Adrenal gland (tissue), 12 donors: ENCODE data around the gene TMEM250. TPM values are rescaled to one million over a fixed set of nuclear protein-coding genes. Genes with fewer than 3 reads are reported as not detected.

Source experiments
- DNase-seq, 7 donors: peaks; one replicate each; pipeline ENCODE4 v3.0.0-alpha.2; 2019 to 2020
- H3K27ac ChIP-seq, 5 donors: fragments of 200-600 bp; sonication (generic) in 4 of 5; 1 replicate in 3 of 5; 2 replicates in 2 of 5; pipeline versions ENCODE4 v1.5.1 to v1.8.0; 2016 to 2020; ENCODE audit warnings: mild to moderate bottlenecking in 1 of 5
- H3K27me3 ChIP-seq: fragments of 200-600 bp; 2 replicates; pipeline ENCODE4 v1.8.0; 2021
- H3K36me3 ChIP-seq, 2 donors: fragments of 200-600 bp; replicated peaks in 1 of 2; 1 replicate in 1 of 2; 2 replicates in 1 of 2; pipeline versions ENCODE4 v1.5.1 to v1.8.0; 2018 to 2022
- H3K4me1 ChIP-seq, 2 donors: fragments of 200-600 bp; replicated peaks in 1 of 2; 1 replicate in 1 of 2; 2 replicates in 1 of 2; pipeline versions ENCODE4 v1.5.1 to v1.8.0; 2018 to 2021
- H3K4me3 ChIP-seq, 4 donors: fragments of 200-600 bp; sonication (generic) in 3 of 4; one replicate each; pipeline ENCODE4 v1.5.1; 2016 to 2018
- H3K9me3 ChIP-seq, 3 donors: fragments of 200-600 bp; sonication (generic) in 1 of 3; replicated peaks in 1 of 3; 1 replicate in 2 of 3; 2 replicates in 1 of 3; pipeline versions ENCODE4 v1.5.1 to v1.8.0; 2016 to 2021
- CTCF ChIP-seq, 6 experiments: fragments of 450-650 bp in 4 of 6; fragments of 200-600 bp in 2 of 6; sonication (generic) in 1 of 6; IDR thresholded peaks; 1 replicate in 5 of 6; 2 replicates in 1 of 6; pipeline versions ENCODE4 v1.5.1 to v1.8.0; 2016 to 2021; ENCODE audit warnings: antibody characterized with exemption in 6 of 6, mild to moderate bottlenecking in 2 of 6, moderate library complexity in 1 of 6
- POLR2A ChIP-seq, 2 donors: fragments of 450-650 bp; IDR thresholded peaks; one replicate each; pipeline ENCODE4 v1.6.1; 2017; ENCODE audit warnings: antibody characterized with exemption in 2 of 2, mild to moderate bottlenecking in 2 of 2, moderate library complexity in 1 of 2
- WGBS, 4 donors: extraction: QIAGEN DNeasy Blood & Tissue Kit in 2 of 4; methylation state at CpG; one replicate each; pipeline versions ENCODE4 v1.1.5 to v1.1.7; 2013 to 2017; 5-methylcytosine and 5-hydroxymethylcytosine counted together
- intact Hi-C, 2 donors: fragments of 100-400 bp; cut with DNase I; formaldehyde crosslinking; loops; one replicate each; pipeline versions ENCODE4 v1.14.1 to v1.15.0; 2022 to 2023
- polyA plus RNA-seq, 3 donors: library from polyadenylated mRNA; stranded (reverse); fragments of 200-250 nt in 2 of 3; fragments of 350-450 nt in 1 of 3; fragmentation: Illumina TruSeq in 1 of 3; extraction: RNeasy Lipid Tissue Mini Kit (QIAGEN cat#74804) in 1 of 3; gene quantifications; one replicate each; pipeline ENCODE4 v1.2.3, GENCODE V29; 2013 to 2014
- total RNA-seq, 9 donors: library from RNA; depleted of rRNA in 4 of 9; stranded (reverse); fragments of >200 nt in 4 of 9; fragments of 120-200 nt in 1 of 9; fragmentation: NEBNext Ultra II Directional in 1 of 9; extraction: Animal tissue kit (Norgen Biotek cat#: 25700) in 1 of 9; gene quantifications; one replicate each; pipeline versions ENCODE4 v1.1.0 to v1.2.4, GENCODE V29; 2013 to 2023
- donor health status: healthy with polysubstance abuse.
- donor health status: Bipolar disorder and iron deficiency.
- donor health status: DM: yes; HTN: yes; CAD: no.
- donor health status: DM: no; HTN: no; CAD: no.
- donor health status: DM: no; HTN: no; CAD: no.
- donor health status: DM: yes; HTN: yes; CAD: no.

TMEM250 gene
- total and polyA plus RNA-seq, 12 donors = 5.2 to 47.2 (median 28.0) TPM

GRCh38 chr9:136088481-136088938 lies 30.2 kb downstream of the TMEM250 start:
- Histone ChIP-seq H3K4me1 (peaks cover 10 to 72% of the 10 kb centered on the region in 2 donors), H3K27me3 (no peaks in the 10 kb centered on the region), H3K27ac (peak overlapping the region in 1 of 5 donors; percentile 42), H3K9me3 (no peaks in the 10 kb centered on the region), H3K4me3 (no peak overlapping the region), H3K36me3 (no peaks in the 10 kb centered on the region)
- WGBS, 4 donors = 59 to 78% (median 73%) methylated on average over 2 to 15 of the region's 15 CpGs
- DNase-seq = peak in 1 of 7 donors; percentile 7
- TF ChIP-seq CTCF (IDR thresholded peaks at IDR 0.05) (no peak), POLR2A (IDR thresholded peaks at IDR 0.05) (no peak)
- intact Hi-C loops = no loop called here

GRCh38 chr9:136087741-136088480 lies 30.8 kb downstream of the TMEM250 start:
- Histone ChIP-seq H3K9me3 (no peaks in the 10 kb centered on the region), H3K4me1 (peaks cover 5 to 66% of the 10 kb centered on the region in 2 donors), H3K4me3 (no peak overlapping the region), H3K27me3 (no peaks in the 10 kb centered on the region), H3K36me3 (no peaks in the 10 kb centered on the region), H3K27ac (peak overlapping the region in 2 of 5 donors; percentile 13 to 42)
- intact Hi-C loops = no loop called here
- 50 to 77% (median 62%) methylated on average over 9 to 24 of the region's 24 CpGs for WGBS, 4 donors
- TF ChIP-seq CTCF (IDR thresholded peaks at IDR 0.05) = no peak
- no peak for TF ChIP-seq POLR2A (IDR thresholded peaks at IDR 0.05)
- DNase-seq = peak in 4 of 7 donors; percentile 44 to 68 (median 58)

GRCh38 chr9:136086951-136087740 lies 31.5 kb downstream of the TMEM250 start:
- H3K9me3 ChIP-seq = no peaks in the 10 kb centered on the region
- H3K36me3 ChIP-seq = no peaks in the 10 kb centered on the region
- peak in 2 of 7 donors; percentile 4 to 16 for DNase-seq
- no peak overlapping the region for H3K4me3 ChIP-seq
- no peaks in the 10 kb centered on the region for H3K27me3 ChIP-seq
- intact Hi-C loops = no loop called here
- WGBS, 4 donors = 77 to 86% (median 85%) methylated on average over 8 to 21 of the region's 21 CpGs
- H3K27ac ChIP-seq = peak overlapping the region in 2 of 5 donors; percentile 13 to 42
- TF ChIP-seq POLR2A (IDR thresholded peaks at IDR 0.05) (no peak), CTCF (IDR thresholded peaks at IDR 0.05) (no peak)
- H3K4me1 ChIP-seq = peaks cover 5 to 63% of the 10 kb centered on the region in 2 donors

- TF ChIP-seq CTCF (IDR thresholded peaks at IDR 0.05) (no peak), POLR2A (IDR thresholded peaks at IDR 0.05) (no peak)
- DNase-seq = peak in 5 of 7 donors; percentile 19 to 52 (median 28)
- Histone ChIP-seq H3K9me3 (no peaks in the 10 kb centered on the region), H3K4me3 (no peak overlapping the region), H3K4me1 (peaks cover 5 to 65% of the 10 kb centered on the region in 2 donors), H3K36me3 (no peaks in the 10 kb centered on the region), H3K27ac (peak overlapping the region in 2 of 5 donors; percentile 54), H3K27me3 (no peaks in the 10 kb centered on the region)
- intact Hi-C loops = no loop called here
- WGBS, 4 donors = 68 to 80% (median 76%) methylated on average over 14 to 24 of the region's 24 CpGs
Observed at GRCh38 chr9:136086213-136086881, 32.3 kb downstream of the TMEM250 start.
